GM12878 (cell line): ENCODE measurements around the gene GCNT2. TPM values are rescaled to one million over a fixed set of nuclear protein-coding genes. Genes with fewer than 3 reads are reported as not detected.

Experiments used
- BCL11A ChIP-seq: IDR thresholded peaks from 2 replicates; pipeline ENCODE4 v1.6.1; 2011; ENCODE audit warnings: low read depth, low read length
- BCL3 ChIP-seq: IDR thresholded peaks from 2 replicates; pipeline ENCODE4 v1.6.1; 2011; ENCODE audit warnings: borderline replicate concordance, low read depth, mild to moderate bottlenecking, moderate library complexity, low read length; ENCODE audit not compliant: insufficient read depth, poor library complexity, severe bottlenecking
- CHD1 ChIP-seq: IDR thresholded peaks from 2 replicates; pipeline ENCODE4 v1.6.1; 2012; ENCODE audit warnings: low read depth, low read length, improper control_type of control experiment
- CHD2 ChIP-seq: IDR thresholded peaks from 2 replicates; pipeline ENCODE4 v1.6.1; 2011; ENCODE audit warnings: low read depth, low read length, improper control_type of control experiment, borderline replicate concordance
- DPF2 ChIP-seq: fragments of 450-650 bp; IDR thresholded peaks from 2 replicates; pipeline ENCODE4 v1.6.1; 2017; ENCODE audit warnings: mild to moderate bottlenecking
- EZH2 ChIP-seq: IDR thresholded peaks from 2 replicates; pipeline ENCODE4 v1.6.1; 2012; ENCODE audit warnings: low read depth, mild to moderate bottlenecking, control low read depth, inconsistent platforms, low read length, borderline replicate concordance; ENCODE audit not compliant: control insufficient read depth
- GATAD2B ChIP-seq: fragments of 450-650 bp; conservative IDR thresholded peaks from 2 replicates; pipeline ENCODE4 v1.6.1; 2017; ENCODE audit warnings: low read depth, mild to moderate bottlenecking, moderate library complexity
- HDGF ChIP-seq: fragments of 450-650 bp; IDR thresholded peaks from 2 replicates; pipeline ENCODE4 v1.6.1; 2016; ENCODE audit warnings: antibody characterized with exemption
- IKZF2 ChIP-seq, 2 experiments: fragments of 450-650 bp; IDR thresholded peaks; 2 replicates each; pipeline ENCODE4 v1.6.1; 2017; ENCODE audit warnings: mild to moderate bottlenecking in 2 of 2, moderate library complexity in 2 of 2
- JUND ChIP-seq: IDR thresholded peaks from 2 replicates; pipeline ENCODE4 v1.6.1; 2012; ENCODE audit warnings: low read depth, mild to moderate bottlenecking, low read length, improper control_type of control experiment, moderate library complexity
- MEF2B ChIP-seq: fragments of 450-650 bp; IDR thresholded peaks from 2 replicates; pipeline ENCODE4 v1.6.1; 2018; ENCODE audit warnings: mild to moderate bottlenecking, moderate library complexity; ENCODE audit not compliant: partially characterized antibody, poor library complexity, severe bottlenecking
- MTA3 ChIP-seq: IDR thresholded peaks from 2 replicates; pipeline ENCODE4 v1.6.1; 2012; ENCODE audit warnings: low read length, inconsistent platforms, borderline replicate concordance
- MXI1 ChIP-seq: fragments of 150-350 bp; IDR thresholded peaks from 2 replicates; pipeline ENCODE4 v1.6.1; 2011; ENCODE audit warnings: low read depth, mild to moderate bottlenecking, inconsistent platforms, low read length, improper control_type of control experiment
- NBN ChIP-seq: fragments of 450-650 bp; IDR thresholded peaks from 2 replicates; pipeline ENCODE4 v1.6.1; 2016
- NFIC ChIP-seq: IDR thresholded peaks from 2 replicates; pipeline ENCODE4 v1.6.1; 2012; ENCODE audit warnings: low read depth, mild to moderate bottlenecking, inconsistent platforms, low read length, moderate library complexity
- NFYA ChIP-seq: IDR thresholded peaks from 2 replicates; pipeline ENCODE4 v1.6.1; 2011; ENCODE audit warnings: low read depth, mild to moderate bottlenecking, low read length, improper control_type of control experiment, borderline replicate concordance
- NFYB ChIP-seq: IDR thresholded peaks from 2 replicates; pipeline ENCODE4 v1.6.1; 2011; ENCODE audit warnings: low read depth, mild to moderate bottlenecking, low read length, improper control_type of control experiment, moderate library complexity; ENCODE audit not compliant: insufficient read depth
- SIN3A ChIP-seq: IDR thresholded peaks from 2 replicates; pipeline ENCODE4 v1.6.1; 2012; ENCODE audit warnings: low read depth, low read length, improper control_type of control experiment
- SIX5 ChIP-seq: IDR thresholded peaks from 2 replicates; pipeline ENCODE4 v1.6.1; 2011; ENCODE audit warnings: mild to moderate bottlenecking, low read depth, low read length, moderate library complexity; ENCODE audit not compliant: severe bottlenecking
- SMAD5 ChIP-seq: IDR thresholded peaks from 2 replicates; pipeline ENCODE4 v1.6.1; 2016; ENCODE audit warnings: antibody characterized with exemption, low read depth
- SMC3 ChIP-seq: IDR thresholded peaks from 2 replicates; pipeline ENCODE4 v1.6.1; 2011; ENCODE audit warnings: low read length, improper control_type of control experiment, borderline replicate concordance
- SP1 ChIP-seq: IDR thresholded peaks from one replicate; pipeline ENCODE4 v1.6.1; 2011; ENCODE audit warnings: low read depth, low read length
- SREBF1 ChIP-seq: IDR thresholded peaks from 2 replicates; pipeline ENCODE4 v1.6.1; 2012; ENCODE audit warnings: mild to moderate bottlenecking, low read length
- YBX1 ChIP-seq: fragments of 450-650 bp; IDR thresholded peaks from 2 replicates; pipeline ENCODE4 v1.6.1; 2016; ENCODE audit warnings: antibody characterized with exemption
- ZBED1 ChIP-seq: IDR thresholded peaks from 2 replicates; pipeline ENCODE4 v1.6.1; 2016; ENCODE audit warnings: borderline replicate concordance
- ZBTB4 ChIP-seq: fragments of 450-650 bp; formaldehyde crosslinking; IDR thresholded peaks from 2 replicates; pipeline ENCODE4 v1.4.0; 2022; ENCODE audit warnings: mild to moderate bottlenecking, moderate library complexity
- ZNF622 ChIP-seq: fragments of 450-650 bp; IDR thresholded peaks from 2 replicates; pipeline ENCODE4 v1.6.1; 2017; ENCODE audit warnings: mild to moderate bottlenecking, inconsistent platforms
- polyA plus RNA-seq, 11 experiments: library from polyadenylated mRNA; depleted of rRNA in 4 of 11; unstranded in 6 of 11; stranded (reverse) in 5 of 11; fragments of >200 nt; fragmentation: Nextera tagmentation in 4 of 11; fragmentation: Illumina TruSeq in 1 of 11; extraction: Ambion mirVana in 4 of 11; extraction: Trizol in 1 of 11; gene quantifications; 1 replicate in 1 of 11; 2 replicates in 10 of 11; pipeline versions ENCODE4 v1.2.1 to v1.2.3, GENCODE V29; 2011 to 2016; ENCODE audit warnings: inconsistent platforms in 2 of 11, missing spikeins in 2 of 11, low read depth in 1 of 11
- total RNA-seq, 4 experiments: library from RNA; depleted of rRNA in 3 of 4; stranded (reverse); fragments of >200 nt in 3 of 4; fragmentation: Illumina TruSeq in 1 of 4; extraction: Trizol in 1 of 4; gene quantifications; 2 replicates each; pipeline versions ENCODE4 v1.2.1 to v1.2.3, GENCODE V29; 2013 to 2021
- TF ChIP-seq, protein P1 (sequence below): IDR thresholded peaks from 2 replicates; pipeline ENCODE4 v1.6.1; 2011; ENCODE audit warnings: low read depth, mild to moderate bottlenecking, low read length, moderate library complexity, borderline replicate concordance; ENCODE audit errors: extremely low read depth

GCNT2 gene
- total and polyA plus RNA-seq, 10 of the 15 experiments (the other 5 are each of a cell fraction or from before 2014, with no cell fraction given) = 5.0 to 21.6 (median 11.9) TPM

DNA sequence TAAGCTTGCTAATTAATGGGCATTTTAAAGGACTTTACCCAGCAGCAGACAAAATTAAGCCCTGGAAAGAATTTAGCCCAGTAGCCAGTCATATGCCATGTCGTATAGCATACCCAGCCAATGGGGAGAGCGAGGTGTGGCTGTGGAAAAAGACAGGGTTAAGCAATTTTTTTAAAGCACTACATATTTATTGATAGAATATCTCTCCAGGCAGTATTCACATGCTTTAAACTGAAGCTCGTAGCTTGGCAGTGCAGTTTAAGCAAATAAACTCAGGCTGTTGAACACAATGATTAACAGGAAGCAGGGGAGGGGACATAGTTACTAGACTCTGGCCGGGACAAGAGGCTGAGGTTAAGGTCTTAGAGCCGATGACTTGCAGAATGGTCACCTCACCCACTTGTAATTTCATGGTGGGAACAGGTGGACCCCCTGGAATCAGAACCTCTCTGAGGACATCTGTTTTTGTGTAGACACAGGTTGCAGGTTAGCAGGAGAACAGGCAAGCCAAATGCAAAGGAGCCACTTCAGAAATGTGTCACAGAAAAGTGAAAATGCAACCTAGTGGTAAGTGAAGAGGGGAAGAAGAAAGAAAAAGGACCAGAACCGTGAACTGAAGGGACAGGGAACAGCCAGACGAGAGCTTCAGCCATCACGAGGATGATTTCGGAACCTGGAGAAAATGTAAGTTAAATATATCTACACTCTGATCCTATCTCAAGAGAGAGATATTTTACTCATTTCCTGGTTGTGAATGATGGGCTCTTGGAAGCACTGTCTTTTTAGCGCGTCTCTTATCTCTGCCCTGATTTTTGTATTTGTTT is 7.2 kb downstream of the GCNT2 start (continued):
- TF ChIP-seq SP1 (no peak), EZH2 (no peak), YBX1 (no peak), ZBTB4 (CRISPR knock-in tag) (no peak), MTA3 (0 out of 2 replicates have a peak, but pooled peaks have one; percentile 66), MXI1 (peak; percentile 56; the same call in 1 of the 2 replicates), JUND (peak; percentile 19; the same call in 1 of the 2 replicates), BCL11A (peak; percentile 62; the same call in 1 of the 2 replicates), DPF2 (peak; percentile 71), BCL3 (no peak), SREBF1 (no peak), ZBED1 (peak; percentile 59), CHD1 (no peak), CHD2 (no peak), HDGF (no peak), SIX5 (no peak), NFYB (peak; percentile 84), SIN3A (0 out of 2 replicates have a peak, but pooled peaks have one; percentile 70), NFYA (no peak), SMAD5 (no peak), NBN (peak; percentile 82), ZNF622 (no peak), IKZF2 (IDR thresholded peaks at IDR 0.05) (peak; percentile 74 to 85), NFIC (peak; percentile 69), GATAD2B (0 out of 2 replicates have a peak, but pooled peaks have one; percentile 50), SMC3 (no peak; the same call in 1 of the 2 replicates), MEF2B (peak; percentile 32)
- TF ChIP-seq, protein P1, sequence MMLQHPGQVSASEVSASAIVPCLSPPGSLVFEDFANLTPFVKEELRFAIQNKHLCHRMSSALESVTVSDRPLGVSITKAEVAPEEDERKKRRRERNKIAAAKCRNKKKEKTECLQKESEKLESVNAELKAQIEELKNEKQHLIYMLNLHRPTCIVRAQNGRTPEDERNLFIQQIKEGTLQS = no peak
